NB4 (cell line): ENCODE data around the gene VAMP5.
A peak's percentile ranks its signal among the peaks of the same experiment; 100 is the strongest.

Source experiments
- DNase-seq: peaks from one replicate; pipeline ENCODE4 v3.0.0; 2010; ENCODE audit warnings: low read depth
- H3K4me3 ChIP-seq: one replicate; pipeline ENCODE4 v1.5.1; 2011; ENCODE audit warnings: mild to moderate bottlenecking, low read depth, low read length, moderate library complexity
- CTCF ChIP-seq: IDR thresholded peaks from one replicate; pipeline ENCODE4 v1.5.1; 2012; ENCODE audit warnings: low read depth, low read length
- MYC ChIP-seq: IDR thresholded peaks from 2 replicates; pipeline ENCODE4 v1.6.1; 2011; ENCODE audit warnings: low read depth, low read length
- POLR2A ChIP-seq: IDR thresholded peaks from 2 replicates; pipeline ENCODE4 v1.6.1; 2011; ENCODE audit warnings: mild to moderate bottlenecking; ENCODE audit not compliant: insufficient read length; ENCODE audit errors: extremely low read depth
- TF ChIP-seq, protein P1 (sequence below): IDR thresholded peaks from 2 replicates; pipeline ENCODE4 v1.6.1; 2011; ENCODE audit warnings: low read depth, low read length

Gene VAMP5

DNA sequence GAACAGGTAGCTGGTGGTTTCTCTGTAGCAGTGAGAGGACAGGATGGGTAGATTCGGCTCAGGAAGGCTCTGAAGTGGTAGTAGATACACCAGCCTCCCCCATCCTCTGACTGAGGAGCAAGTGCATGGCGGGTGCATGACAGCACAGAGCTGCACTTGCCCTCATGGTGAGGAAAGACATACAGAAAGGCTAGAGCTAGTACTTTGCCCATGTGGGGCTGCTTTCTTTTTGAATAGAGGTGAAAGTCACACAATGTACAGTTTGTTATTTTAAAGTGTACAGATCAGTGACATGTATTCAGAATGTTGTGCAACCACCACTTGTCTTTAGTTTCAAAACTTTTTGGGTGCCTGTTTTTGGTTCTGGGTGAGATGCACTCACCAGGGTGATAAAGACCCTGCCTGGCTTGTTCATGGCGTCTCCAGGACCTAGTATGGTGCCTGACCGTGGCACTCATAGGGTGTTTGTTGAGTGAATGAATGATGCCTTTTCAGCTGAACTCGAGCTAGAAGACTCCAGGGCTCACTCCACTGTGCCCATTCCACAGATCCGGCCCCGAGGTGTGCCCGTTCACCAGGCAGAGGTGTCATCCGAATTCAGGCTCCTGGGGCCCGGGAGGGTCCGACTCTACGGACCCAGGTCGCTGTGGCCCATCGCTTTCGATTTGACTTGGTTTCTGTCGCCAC is 421 bp upstream of the VAMP5 start:
- TF ChIP-seq MYC = no peak
- TF ChIP-seq CTCF = no peak
- TF ChIP-seq, protein P1, sequence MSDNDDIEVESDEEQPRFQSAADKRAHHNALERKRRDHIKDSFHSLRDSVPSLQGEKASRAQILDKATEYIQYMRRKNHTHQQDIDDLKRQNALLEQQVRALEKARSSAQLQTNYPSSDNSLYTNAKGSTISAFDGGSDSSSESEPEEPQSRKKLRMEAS = no peak
- TF ChIP-seq POLR2A = no peak
- H3K4me3 ChIP-seq = no peak overlapping the region
- no peak for DNase-seq

DNA sequence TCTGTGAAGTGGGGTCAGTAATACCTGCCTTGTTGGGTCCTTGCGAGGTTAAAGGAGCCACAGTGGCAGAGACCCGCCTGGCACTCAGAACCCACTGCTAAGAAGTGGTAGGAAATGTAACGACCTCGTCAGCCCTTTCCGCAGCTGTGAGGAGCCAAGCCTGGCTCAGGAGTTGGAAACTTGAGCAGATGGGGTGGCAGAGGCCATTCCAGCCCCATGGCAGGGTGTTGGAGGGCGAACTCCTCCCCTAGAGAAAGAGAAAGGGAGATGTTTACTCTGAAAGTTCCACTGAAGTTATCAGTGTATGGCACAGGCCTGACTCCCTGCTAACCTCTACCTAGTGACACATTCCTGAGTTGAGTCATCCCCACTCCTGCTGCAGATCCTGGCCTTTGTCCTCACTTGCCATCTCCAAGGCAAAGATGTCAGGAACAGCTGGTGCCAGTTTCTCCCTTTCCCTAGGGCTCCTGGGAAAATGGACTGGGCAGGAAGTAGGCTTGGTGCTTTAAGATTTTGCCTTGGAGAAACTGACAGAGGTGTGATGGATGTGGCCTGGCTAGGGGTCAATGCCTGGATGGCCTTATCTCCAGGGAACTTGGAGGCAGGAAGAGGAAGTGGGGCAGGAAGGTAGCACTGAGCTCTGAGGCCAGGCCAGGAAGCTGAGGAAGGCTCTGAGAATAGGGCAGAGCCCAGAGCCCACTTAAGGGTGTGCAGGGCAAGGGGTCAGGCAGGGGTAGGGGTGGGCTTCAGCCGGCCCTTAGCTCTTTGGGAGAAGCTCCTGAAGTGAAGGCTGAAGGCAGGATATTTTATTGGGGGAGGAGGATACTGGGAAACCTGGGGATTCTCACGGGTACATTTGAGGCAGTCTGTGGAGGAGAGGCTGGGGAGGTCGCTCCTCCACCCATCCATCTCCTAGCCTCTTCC is 888 bp downstream of the VAMP5 start:
- H3K4me3 ChIP-seq = no peak overlapping the region
- DNase-seq = no peak
- TF ChIP-seq POLR2A (no peak), CTCF (no peak), MYC (no peak)
- TF ChIP-seq, protein P1 = no peak

DNA sequence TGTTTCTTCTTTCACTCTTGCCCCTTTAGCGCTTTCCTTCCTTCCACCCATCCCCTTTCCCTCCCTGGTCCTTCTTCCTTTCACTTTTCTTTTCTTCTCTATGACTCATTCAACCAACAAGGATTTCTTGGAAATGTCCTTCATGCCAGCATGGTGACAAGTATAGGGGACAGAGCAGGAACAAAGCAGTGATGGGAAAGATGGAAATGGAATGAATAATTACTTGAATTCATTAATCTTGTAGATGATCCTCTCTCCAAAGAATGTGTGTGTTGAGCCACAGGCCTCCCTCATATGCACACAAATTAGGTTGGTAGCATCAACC is 1.5 kb downstream of the VAMP5 start:
- no peak for DNase-seq
- no peak overlapping the region for H3K4me3 ChIP-seq
- TF ChIP-seq, protein P1 = no peak
- no peak for TF ChIP-seq POLR2A
- TF ChIP-seq CTCF = no peak
- TF ChIP-seq MYC = no peak

DNA sequence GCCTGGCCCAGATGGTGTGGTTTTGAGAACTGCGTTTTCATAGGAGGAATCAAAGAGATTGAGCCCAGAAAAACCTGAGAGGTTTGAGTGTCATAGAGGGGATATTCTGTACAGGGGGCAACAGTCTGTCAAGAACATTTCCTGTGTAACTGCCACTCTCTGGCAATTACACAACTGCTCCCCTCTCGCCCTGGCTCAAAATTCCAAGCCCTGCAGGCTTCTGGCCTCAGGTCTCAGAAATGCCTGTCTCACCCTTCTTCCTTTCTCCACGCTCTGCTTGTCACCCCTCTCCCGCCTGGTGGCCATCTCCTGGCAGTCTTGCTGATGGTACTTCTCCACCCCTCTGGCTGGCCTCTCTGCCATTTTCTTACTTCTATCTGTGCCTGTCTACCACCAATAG is 4.0 kb downstream of the VAMP5 start:
- peak; percentile 80 for DNase-seq
- peak overlapping the region; percentile 17 for H3K4me3 ChIP-seq
- no peak for TF ChIP-seq CTCF
- TF ChIP-seq, protein P1 = no peak
- no peak for TF ChIP-seq POLR2A
- TF ChIP-seq MYC = no peak

DNA sequence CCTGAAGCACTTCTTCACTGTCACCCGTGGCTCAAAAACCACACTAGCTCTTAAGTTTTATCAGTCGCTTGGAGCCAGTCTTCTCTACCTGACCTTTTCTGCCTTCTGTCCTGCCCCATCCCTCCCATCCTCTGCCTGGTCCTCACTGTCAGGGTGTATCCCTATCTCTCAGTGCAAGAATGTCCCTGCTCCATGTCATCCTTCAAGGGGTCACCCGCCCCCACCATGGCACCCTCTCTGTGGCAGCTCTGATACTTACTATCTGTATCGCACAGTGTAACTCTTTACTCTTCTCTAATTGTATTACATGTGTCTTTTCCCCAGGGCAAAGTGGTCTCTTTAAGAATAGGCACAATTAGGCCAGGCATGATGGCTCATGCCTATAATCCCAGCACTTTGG is 4.4 kb downstream of the VAMP5 start:
- peak overlapping the region; percentile 17 for H3K4me3 ChIP-seq
- TF ChIP-seq POLR2A (no peak), MYC (no peak), CTCF (no peak)
- TF ChIP-seq, protein P1 = no peak
- no peak for DNase-seq
